ENCODE measurements around the gene DXO.
A peak's percentile ranks its signal among the peaks of the same experiment; 100 is the strongest.
"Not testable (repeated sequence)": the region's sequence is repeated elsewhere in the genome, so short reads cannot be mapped to it uniquely, and the experiment has no call there.

The DXO gene

DNA sequence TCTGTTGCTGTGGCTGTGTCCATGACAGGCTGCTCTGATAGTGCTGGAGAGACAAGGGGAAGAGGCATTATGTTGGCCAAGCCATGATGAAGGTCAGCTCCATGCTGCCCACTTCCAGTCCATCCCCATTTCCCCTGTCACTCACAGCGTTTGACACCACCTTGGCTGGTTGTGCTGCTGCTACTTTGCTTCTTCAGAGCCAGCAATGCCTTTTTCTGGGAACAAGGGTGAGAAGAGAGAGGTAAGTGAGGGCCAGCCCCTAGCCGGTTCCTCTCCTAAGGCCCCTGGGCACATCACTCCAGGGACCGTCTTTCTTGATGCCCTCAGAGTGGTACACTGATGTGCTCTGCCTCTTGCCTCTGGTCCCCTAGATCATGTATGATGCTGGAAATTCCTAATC lies 15.1 kb downstream of the DXO start:
- no peak for DNase-seq

DNA sequence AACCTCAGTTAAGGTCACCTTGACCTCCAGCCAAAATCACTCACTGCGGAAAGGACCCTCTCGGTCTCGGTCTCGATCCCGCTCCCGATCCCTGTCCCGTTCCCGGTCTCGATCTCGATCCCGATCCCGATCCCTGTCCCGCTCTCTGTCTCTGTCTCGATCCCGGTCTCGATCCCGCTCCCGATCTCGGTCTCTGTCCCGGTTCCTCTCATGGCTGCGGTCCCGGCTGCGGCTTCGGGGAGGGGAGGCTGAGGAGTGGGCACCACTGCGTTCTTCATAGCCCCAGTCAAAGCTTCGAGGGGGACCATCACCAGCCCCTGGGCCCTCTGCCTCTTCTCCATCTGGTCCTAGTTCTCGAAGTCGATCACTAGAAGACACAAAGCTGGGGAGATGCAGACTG lies 17.4 kb downstream of the DXO start:
- no peak for DNase-seq

DNA sequence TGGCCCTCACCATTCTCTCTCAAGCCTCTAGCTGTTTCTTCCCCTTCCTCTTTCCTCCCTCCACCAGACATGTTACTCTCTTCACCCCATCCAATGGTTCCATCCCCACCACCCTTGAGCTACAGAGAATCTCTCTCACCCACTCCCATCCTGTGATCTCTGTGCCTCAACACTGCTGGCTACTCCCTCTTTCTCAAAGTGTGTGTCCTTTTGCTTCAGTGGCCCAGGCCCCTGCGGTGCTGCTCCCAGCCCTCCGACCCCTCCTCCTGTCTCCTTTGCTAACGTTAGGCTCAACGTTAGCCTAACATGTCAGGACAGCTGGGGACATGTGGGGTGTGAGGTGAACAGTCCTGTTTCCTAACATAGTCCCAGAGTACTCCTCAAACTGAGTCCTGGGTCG lies 19.0 kb downstream of the DXO start:
- DNase-seq = no peak

- peak; percentile 40 to 42 for DNase-seq
These were observed 19.7 kb downstream of the DXO start for GRCh38 chr6:31952140-31952805.

- no peak for DNase-seq
These were observed 21.9 kb downstream of the DXO start for GRCh38 chr6:31949926-31950548.

- DNase-seq = no peak
These were observed 23.1 kb downstream of the DXO start for GRCh38 chr6:31948753-31949413.

DNA sequence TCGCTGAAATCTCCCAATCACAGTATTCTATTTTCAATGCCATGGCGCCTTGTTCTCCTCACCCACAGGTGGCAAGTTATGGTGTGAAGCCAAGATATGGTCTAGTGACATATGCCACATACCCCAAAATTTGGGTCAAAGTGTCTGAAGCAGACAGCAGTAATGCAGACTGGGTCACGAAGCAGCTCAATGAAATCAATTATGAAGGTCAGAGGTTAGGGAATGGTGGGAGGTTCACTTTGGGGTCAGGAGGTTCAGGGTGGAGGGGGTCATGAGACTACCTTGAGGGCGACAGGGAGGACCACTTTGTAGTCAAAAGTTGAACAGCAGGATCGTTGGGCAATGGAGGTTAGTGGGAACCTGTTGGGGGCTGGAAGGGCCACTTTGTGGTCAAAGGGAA lies 23.6 kb downstream of the DXO start:
- no peak for DNase-seq

DNA sequence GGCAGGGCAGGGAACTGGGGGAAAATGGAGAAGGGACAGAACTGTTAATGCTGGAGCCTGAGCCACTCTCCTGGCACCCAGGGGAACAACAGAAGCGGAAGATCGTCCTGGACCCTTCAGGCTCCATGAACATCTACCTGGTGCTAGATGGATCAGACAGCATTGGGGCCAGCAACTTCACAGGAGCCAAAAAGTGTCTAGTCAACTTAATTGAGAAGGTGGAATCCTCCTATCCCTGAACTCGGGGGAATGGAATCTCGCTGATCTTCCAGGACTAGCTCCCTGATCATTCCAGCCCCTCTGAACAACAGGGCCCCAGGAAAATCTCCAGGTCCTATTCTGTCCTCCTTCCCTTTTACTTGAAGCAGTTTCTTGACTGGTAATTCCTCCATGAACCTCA lies 24.1 kb downstream of the DXO start:
- no peak for DNase-seq

DNA sequence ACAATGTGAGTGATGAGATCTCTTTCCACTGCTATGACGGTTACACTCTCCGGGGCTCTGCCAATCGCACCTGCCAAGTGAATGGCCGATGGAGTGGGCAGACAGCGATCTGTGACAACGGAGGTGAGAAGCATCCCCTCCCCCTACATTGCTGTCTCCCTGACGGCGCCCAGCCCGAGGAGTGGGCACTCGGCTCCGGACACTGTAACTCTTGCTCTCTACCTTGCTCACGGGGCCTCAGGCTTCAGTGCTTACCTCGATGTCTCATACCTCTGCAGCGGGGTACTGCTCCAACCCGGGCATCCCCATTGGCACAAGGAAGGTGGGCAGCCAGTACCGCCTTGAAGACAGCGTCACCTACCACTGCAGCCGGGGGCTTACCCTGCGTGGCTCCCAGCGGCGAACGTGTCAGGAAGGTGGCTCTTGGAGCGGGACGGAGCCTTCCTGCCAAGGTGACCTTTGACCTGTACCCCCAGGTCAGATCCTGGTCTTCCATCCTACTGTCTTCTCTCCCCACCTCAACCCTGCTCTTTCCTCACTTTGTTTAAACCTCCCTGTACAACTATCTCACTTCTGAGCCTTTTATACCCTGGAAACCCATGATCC lies 24.8 kb downstream of the DXO start:
- no peak for DNase-seq

DNA sequence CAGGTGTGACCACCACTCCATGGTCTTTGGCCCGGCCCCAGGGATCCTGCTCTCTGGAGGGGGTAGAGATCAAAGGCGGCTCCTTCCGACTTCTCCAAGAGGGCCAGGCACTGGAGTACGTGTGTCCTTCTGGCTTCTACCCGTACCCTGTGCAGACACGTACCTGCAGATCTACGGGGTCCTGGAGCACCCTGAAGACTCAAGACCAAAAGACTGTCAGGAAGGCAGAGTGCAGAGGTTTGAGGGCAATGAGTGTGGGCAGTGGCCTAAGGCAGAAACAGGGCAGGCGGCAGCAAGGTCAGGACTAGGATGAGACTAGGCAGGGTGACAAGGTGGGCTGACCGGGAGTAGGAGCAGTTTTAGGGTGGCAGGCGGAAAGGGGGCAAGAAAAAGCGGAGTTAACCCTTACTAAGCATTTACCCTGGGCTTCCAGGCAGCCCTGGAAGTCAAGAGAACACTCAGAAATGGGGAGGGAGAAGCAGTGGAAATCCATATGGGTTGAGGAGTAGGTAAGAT lies 25.5 kb downstream of the DXO start:
- DNase-seq = no peak

GRCh38 chr6:31945507-31946369 lies 26.2 kb downstream of the DXO start, which contains the start of gene CFB:
Gene CFB (plus strand): TSS chr6:31946095. CDS start chr6:31946222, 127 bp downstream.
- no peak for DNase-seq

DNA sequence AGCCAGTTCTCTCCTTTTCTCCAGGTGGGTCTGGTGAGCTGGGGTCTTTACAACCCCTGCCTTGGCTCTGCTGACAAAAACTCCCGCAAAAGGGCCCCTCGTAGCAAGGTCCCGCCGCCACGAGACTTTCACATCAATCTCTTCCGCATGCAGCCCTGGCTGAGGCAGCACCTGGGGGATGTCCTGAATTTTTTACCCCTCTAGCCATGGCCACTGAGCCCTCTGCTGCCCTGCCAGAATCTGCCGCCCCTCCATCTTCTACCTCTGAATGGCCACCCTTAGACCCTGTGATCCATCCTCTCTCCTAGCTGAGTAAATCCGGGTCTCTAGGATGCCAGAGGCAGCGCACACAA lies 26.8 kb downstream of the DXO start:
- DNase-seq = no peak

GRCh38 chr6:31943742-31944141 lies 28.2 kb downstream of the DXO start:
- no peak for DNase-seq

- no peak for DNase-seq
These were observed 31.7 kb downstream of the DXO start for GRCh38 chr6:31940256-31940664.

- no peak for DNase-seq
These were observed 36.1 kb downstream of the DXO start for GRCh38 chr6:31935823-31936222.

GRCh38 chr6:31935021-31935420 lies 36.9 kb downstream of the DXO start:
- DNase-seq = no peak

- no peak for DNase-seq
These were observed 38.4 kb downstream of the DXO start for GRCh38 chr6:31933537-31933936.

- not testable (repeated sequence) for DNase-seq
These were observed 39.8 kb downstream of the DXO start for GRCh38 chr6:31932137-31932536.

- no peak for DNase-seq
These were observed 41.0 kb downstream of the DXO start for GRCh38 chr6:31930962-31931361.

GRCh38 chr6:31928672-31928939 lies 43.3 kb downstream of the DXO start:
- no peak for DNase-seq

DNA sequence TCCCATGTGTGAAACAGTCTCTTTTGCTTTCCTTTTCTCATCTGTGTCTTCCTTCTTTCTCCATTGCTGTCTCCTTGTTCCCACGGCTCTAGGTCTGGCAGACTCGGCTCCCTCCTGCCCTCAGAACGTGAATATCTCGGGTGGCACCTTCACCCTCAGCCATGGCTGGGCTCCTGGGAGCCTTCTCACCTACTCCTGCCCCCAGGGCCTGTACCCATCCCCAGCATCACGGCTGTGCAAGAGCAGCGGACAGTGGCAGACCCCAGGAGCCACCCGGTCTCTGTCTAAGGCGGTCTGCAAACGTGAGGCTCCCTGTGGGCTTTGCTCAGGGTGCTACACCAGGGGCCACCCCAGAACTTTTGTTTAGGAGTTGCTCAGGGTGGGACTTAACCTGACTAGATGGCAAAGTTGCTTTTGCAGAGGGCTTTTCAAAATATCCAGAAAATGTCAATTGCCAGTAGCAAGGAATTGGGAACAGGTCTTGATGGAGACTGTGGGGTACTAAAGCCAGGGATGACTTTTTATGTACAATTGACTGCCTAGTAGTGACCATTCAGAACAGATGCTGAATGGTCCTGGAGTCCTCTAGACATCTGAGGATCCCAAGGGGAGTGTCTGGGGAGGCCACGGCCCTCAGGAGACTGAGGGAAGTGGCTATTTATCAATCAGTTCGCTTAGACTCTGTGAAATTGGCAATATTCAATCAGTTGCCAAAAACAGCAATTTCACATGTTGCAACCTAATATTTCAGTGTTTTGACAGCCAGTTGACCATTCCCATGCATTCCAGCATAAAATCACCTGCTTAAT lies 43.9 kb downstream of the DXO start:
- no peak for DNase-seq

DNA sequence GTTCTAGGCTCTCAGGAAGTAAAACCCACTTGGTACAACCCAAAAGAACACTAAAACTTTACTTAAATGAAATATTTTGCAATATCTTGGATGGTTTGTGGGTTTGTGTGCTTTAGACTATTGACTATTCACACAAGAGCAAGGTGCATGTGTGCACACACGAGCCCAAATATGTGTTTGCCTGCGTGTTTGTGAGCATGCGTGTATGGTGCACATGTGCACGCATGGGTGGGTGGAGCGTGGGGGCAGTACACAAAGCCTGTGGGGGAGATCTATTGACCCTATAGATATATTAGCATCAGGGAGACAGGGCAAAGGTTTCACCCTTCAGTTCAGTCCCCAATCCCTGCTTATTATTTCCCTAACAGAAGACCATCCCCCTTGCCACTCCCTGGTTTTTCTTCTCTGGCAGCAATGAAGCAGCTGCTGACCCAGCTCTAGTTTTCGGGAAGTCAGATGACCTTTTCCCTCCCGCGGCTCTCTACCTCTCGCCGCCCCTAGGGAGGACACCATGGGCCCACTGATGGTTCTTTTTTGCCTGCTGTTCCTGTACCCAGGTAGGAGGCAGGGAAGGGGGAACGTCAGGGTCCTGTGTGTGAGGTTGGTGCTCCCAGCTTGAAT lies 44.6 kb downstream of the DXO start, which contains the start of gene C2:
Gene C2 (plus strand): TSS at position 476 of the 621 bp plus-strand sequence. CDS start 36 bp downstream, at position 512.
- no peak for DNase-seq
